ENCODE measurements around the gene ADGRF3. TPM values are rescaled to one million over a fixed set of nuclear protein-coding genes. Genes with fewer than 3 reads are reported as not detected.

The ADGRF3 gene
- total and polyA plus RNA-seq, 10 of the 15 experiments (the other 5 are each of a cell fraction or from before 2014, with no cell fraction given) = 0.03 to 3.1 (median 0.84) TPM

DNA sequence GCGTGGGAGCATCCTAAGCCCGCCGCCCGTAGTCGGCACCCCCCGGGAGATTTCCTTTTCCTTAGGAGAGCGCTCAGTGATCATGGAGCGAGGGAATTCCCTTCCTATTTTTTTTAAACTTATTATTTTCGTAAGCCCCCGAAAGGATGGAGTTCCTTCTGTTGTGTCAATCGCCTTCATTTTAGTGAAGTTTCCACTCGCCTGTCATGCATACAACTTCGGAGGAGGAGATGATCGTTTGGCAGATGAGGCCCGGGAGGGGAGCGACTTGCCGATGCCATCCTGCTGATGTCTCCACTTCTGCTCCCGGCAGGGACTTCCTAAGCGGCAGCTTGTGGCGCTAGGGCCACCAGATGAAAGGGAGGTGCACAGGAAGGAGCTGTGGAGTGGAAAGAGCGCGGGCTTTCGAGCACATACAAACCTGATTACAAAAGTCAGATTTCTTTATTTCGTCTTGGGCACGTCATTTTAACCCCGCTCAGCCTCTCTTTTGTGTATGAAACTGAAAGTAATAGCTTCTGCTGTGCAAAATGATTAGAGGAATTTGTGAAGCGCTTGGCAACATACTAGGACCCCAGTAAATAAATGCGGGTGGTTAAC lies at the start of gene ADGRF3 (continued):
- TF ChIP-seq HDAC2 (IDR thresholded peaks at IDR 0.05) (no peak), IRF4 (IDR thresholded peaks at IDR 0.05; ENCODE audit: low read depth, low read length) (0 out of 2 replicates have a peak, but pooled peaks have one; percentile 20), BCL11A (IDR thresholded peaks at IDR 0.05; ENCODE audit: low read depth, low read length) (0 out of 2 replicates have a peak, but pooled peaks have one; percentile 13), MEF2A (IDR thresholded peaks at IDR 0.05; ENCODE audit: insufficient read depth, low read depth, low read length) (no peak), EED (IDR thresholded peaks at IDR 0.05; ENCODE audit: low read depth) (no peak), RB1 (IDR thresholded peaks at IDR 0.05; ENCODE audit: borderline replicate concordance) (no peak), RBBP5 (conservative IDR thresholded peaks at IDR 0.05) (no peak), ZNF24 (IDR thresholded peaks at IDR 0.05) (no peak), YY1 (IDR thresholded peaks at IDR 0.05; ENCODE audit: low read depth, low read length) (0 out of 2 replicates have a peak, but pooled peaks have one; percentile 9), CEBPB (IDR thresholded peaks at IDR 0.05; ENCODE audit: borderline replicate concordance in 1 of 2, low read depth in 2 of 2, low read length in 2 of 2) (no peak), FOXM1 (IDR thresholded peaks at IDR 0.05; ENCODE audit: low read depth, low read length) (no peak), ATF7 (IDR thresholded peaks at IDR 0.05; ENCODE audit: low read depth) (peak; percentile 39; the same call in 1 of the 2 replicates), NR2F1 (conservative IDR thresholded peaks at IDR 0.05) (no peak), BHLHE40 (IDR thresholded peaks at IDR 0.05; ENCODE audit: borderline replicate concordance in 1 of 2, low read depth in 2 of 2, low read length in 1 of 2) (no peak)
- TF ChIP-seq, protein P1, sequence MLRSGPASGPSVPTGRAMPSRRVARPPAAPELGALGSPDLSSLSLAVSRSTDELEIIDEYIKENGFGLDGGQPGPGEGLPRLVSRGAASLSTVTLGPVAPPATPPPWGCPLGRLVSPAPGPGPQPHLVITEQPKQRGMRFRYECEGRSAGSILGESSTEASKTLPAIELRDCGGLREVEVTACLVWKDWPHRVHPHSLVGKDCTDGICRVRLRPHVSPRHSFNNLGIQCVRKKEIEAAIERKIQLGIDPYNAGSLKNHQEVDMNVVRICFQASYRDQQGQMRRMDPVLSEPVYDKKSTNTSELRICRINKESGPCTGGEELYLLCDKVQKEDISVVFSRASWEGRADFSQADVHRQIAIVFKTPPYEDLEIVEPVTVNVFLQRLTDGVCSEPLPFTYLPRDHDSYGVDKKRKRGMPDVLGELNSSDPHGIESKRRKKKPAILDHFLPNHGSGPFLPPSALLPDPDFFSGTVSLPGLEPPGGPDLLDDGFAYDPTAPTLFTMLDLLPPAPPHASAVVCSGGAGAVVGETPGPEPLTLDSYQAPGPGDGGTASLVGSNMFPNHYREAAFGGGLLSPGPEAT (IDR thresholded peaks at IDR 0.05; ENCODE audit: low read depth) = no peak; the same call in 1 of the 2 replicates
- TF ChIP-seq, protein P2, sequence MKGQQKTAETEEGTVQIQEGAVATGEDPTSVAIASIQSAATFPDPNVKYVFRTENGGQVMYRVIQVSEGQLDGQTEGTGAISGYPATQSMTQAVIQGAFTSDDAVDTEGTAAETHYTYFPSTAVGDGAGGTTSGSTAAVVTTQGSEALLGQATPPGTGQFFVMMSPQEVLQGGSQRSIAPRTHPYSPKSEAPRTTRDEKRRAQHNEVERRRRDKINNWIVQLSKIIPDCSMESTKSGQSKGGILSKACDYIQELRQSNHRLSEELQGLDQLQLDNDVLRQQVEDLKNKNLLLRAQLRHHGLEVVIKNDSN (IDR thresholded peaks at IDR 0.05; ENCODE audit: borderline replicate concordance, extremely low read length, insufficient read depth, low read depth, low read length) = no peak
- TF ChIP-seq, protein P3, sequence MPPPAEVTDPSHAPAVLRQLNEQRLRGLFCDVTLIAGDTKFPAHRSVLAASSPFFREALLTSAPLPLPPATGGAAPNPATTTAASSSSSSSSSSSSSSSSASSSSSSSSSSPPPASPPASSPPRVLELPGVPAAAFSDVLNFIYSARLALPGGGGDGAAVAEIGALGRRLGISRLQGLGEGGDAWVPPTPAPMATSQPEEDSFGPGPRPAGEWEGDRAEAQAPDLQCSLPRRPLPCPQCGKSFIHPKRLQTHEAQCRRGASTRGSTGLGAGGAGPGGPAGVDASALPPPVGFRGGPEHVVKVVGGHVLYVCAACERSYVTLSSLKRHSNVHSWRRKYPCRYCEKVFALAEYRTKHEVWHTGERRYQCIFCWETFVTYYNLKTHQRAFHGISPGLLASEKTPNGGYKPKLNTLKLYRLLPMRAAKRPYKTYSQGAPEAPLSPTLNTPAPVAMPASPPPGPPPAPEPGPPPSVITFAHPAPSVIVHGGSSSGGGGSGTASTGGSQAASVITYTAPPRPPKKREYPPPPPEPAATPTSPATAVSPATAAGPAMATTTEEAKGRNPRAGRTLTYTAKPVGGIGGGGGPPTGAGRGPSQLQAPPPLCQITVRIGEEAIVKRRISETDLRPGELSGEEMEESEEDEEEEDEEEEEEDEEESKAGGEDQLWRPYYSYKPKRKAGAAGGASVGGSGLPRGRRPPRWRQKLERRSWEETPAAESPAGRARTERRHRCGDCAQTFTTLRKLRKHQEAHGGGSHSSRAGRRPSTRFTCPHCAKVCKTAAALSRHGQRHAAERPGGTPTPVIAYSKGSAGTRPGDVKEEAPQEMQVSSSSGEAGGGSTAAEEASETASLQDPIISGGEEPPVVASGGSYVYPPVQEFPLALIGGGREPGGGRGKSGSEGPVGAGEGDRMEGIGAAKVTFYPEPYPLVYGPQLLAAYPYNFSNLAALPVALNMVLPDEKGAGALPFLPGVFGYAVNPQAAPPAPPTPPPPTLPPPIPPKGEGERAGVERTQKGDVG (CRISPR knock-in tag; IDR thresholded peaks at IDR 0.05) = no peak
- TF ChIP-seq, protein P4, sequence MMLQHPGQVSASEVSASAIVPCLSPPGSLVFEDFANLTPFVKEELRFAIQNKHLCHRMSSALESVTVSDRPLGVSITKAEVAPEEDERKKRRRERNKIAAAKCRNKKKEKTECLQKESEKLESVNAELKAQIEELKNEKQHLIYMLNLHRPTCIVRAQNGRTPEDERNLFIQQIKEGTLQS (IDR thresholded peaks at IDR 0.05; ENCODE audit: borderline replicate concordance, extremely low read depth, low read depth, low read length) = no peak
- TF ChIP-seq, protein P5, sequence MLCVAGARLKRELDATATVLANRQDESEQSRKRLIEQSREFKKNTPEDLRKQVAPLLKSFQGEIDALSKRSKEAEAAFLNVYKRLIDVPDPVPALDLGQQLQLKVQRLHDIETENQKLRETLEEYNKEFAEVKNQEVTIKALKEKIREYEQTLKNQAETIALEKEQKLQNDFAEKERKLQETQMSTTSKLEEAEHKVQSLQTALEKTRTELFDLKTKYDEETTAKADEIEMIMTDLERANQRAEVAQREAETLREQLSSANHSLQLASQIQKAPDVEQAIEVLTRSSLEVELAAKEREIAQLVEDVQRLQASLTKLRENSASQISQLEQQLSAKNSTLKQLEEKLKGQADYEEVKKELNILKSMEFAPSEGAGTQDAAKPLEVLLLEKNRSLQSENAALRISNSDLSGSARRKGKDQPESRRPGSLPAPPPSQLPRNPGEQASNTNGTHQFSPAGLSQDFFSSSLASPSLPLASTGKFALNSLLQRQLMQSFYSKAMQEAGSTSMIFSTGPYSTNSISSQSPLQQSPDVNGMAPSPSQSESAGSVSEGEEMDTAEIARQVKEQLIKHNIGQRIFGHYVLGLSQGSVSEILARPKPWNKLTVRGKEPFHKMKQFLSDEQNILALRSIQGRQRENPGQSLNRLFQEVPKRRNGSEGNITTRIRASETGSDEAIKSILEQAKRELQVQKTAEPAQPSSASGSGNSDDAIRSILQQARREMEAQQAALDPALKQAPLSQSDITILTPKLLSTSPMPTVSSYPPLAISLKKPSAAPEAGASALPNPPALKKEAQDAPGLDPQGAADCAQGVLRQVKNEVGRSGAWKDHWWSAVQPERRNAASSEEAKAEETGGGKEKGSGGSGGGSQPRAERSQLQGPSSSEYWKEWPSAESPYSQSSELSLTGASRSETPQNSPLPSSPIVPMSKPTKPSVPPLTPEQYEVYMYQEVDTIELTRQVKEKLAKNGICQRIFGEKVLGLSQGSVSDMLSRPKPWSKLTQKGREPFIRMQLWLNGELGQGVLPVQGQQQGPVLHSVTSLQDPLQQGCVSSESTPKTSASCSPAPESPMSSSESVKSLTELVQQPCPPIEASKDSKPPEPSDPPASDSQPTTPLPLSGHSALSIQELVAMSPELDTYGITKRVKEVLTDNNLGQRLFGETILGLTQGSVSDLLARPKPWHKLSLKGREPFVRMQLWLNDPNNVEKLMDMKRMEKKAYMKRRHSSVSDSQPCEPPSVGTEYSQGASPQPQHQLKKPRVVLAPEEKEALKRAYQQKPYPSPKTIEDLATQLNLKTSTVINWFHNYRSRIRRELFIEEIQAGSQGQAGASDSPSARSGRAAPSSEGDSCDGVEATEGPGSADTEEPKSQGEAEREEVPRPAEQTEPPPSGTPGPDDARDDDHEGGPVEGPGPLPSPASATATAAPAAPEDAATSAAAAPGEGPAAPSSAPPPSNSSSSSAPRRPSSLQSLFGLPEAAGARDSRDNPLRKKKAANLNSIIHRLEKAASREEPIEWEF (IDR thresholded peaks at IDR 0.05; ENCODE audit: insufficient replicate concordance, low read depth, low read length) = no peak

Measured in GM12878 (cell line).